Measurements from ENCODE around the gene NPC1. TPM values are rescaled to one million over a fixed set of nuclear protein-coding genes. Genes with fewer than 3 reads are reported as not detected.

The NPC1 gene
- polyA plus RNA-seq, 3 donors: 7.5 to 17.9 (median 17.7) TPM

GRCh38 chr18:23484561-23485182 is 101.6 kb downstream of the NPC1 start:
- Histone ChIP-seq H2AFZ (ENCODE audit: insufficient read depth, low read depth, low read length, poor library complexity, severe bottlenecking) (no peak overlapping the region), H3K27ac (ENCODE audit: low read depth in 1 of 2, low read length in 2 of 2) (no peak overlapping the region), H4K20me1 (ENCODE audit: insufficient read depth, low read length) (peaks cover 18% of the 10 kb centered on the region), H3K9ac (ENCODE audit: insufficient read depth, low read length, poor library complexity, severe bottlenecking) (no peak overlapping the region), H3K4me1 (ENCODE audit: control insufficient read depth in 1 of 2, insufficient read depth in 2 of 2, low read length in 2 of 2) (peaks cover 16 to 27% of the 10 kb centered on the region in 2 donors), H3K36me3 (replicated peaks in 1 of 2; ENCODE audit: control insufficient read depth in 1 of 2, insufficient read depth in 2 of 2, low read length in 2 of 2) (peaks cover 25 to 38% of the 10 kb centered on the region in 2 donors), H3K4me3 (replicated peaks in 1 of 3; ENCODE audit: low read depth in 2 of 3, low read length in 3 of 3) (no peak overlapping the region), H3K27me3 (ENCODE audit: control insufficient read depth in 2 of 2, insufficient read depth in 2 of 2, low read length in 2 of 2) (no peaks in the 10 kb centered on the region), H3K79me2 (ENCODE audit: insufficient read depth, low read length) (no peaks in the 10 kb centered on the region), H3K9me3 (replicated peaks in 1 of 2; ENCODE audit: control insufficient read depth in 1 of 2, insufficient read depth in 1 of 2, low read length in 2 of 2) (no peaks in the 10 kb centered on the region), H3K4me2 (replicated peaks; ENCODE audit: extremely low read depth, low read length, poor library complexity, severe bottlenecking) (no peak overlapping the region)
- Mint-ChIP-seq H3K4me3 (no peak overlapping the region), H3K36me3 (peaks cover 34 to 37% of the 10 kb centered on the region in 2 donors), H3K9me3 (peaks cover 0 to 1% (median 0%) of the 10 kb centered on the region in 7 donors), H3K4me1 (peaks cover 31% of the 10 kb centered on the region), H3K27me3 (ENCODE audit: low read depth in 3 of 3) (no peaks in the 10 kb centered on the region), H3K27ac (peak overlapping the region in 1 of 7 donors; percentile 37)
- intact Hi-C loops (cut with micrococcal nuclease): no loop called here
- TF ChIP-seq CTCF (IDR thresholded peaks at IDR 0.05): no peak
- 100% methylated on average over 1 of the region's 8 CpGs for WGBS (ENCODE audit: insufficient coverage)
- no peak for DNase-seq

Small RNAs within 50 kb of the gene (small RNA-seq; reads per million reads assigned to genes)
- gene AC026634.1 (ENCODE audit: insufficient read length, low read depth) (not detected), gene RF00019 (ENCODE audit: insufficient read length, low read depth) (not detected)

Other genes starting within 250 kb of the NPC1 start
- gene RIOK3, start 133.2 kb downstream of the NPC1 start, polyA plus RNA-seq: 10 to 100 TPM; 50.9 to 79.7 (median 62.2) TPM
- 10 to 100 TPM; 21.9 to 70.8 (median 30.1) TPM for gene RMC1, start 83.0 kb downstream of the NPC1 start, polyA plus RNA-seq
- gene ANKRD29, start 76.4 kb upstream of the NPC1 start, polyA plus RNA-seq: under 1 TPM in 2 of 3 donors, not detected in 1; 0.03 to 0.11 TPM
- gene LAMA3, start 102.9 kb upstream of the NPC1 start, polyA plus RNA-seq: not detected

All from CD14-positive monocyte (primary cell).